Activated CD8-positive, alpha-beta memory T cell treated with anti-CD3 and anti-CD28 coated beads, Interleukin-2, amount 50 U/mL, for 48 hours (primary cell): Measurements from ENCODE around the gene MYCBPAP.
A peak's percentile ranks its signal among the peaks of the same experiment; 100 is the strongest.

ENCODE experiments used
- DNase-seq: peaks from one replicate; pipeline ENCODE4 v3.0.0-alpha.2; 2020

MYCBPAP gene

GRCh38 chr17:50558581-50558940, 50.3 kb downstream of the MYCBPAP start:
- DNase-seq, result no peak

- no peak for DNase-seq
These were observed 50.8 kb downstream of the MYCBPAP start for GRCh38 chr17:50558941-50559614.

GRCh38 chr17:50559674-50560184, 51.5 kb downstream of the MYCBPAP start:
- DNase-seq, result peak; percentile 65

GRCh38 chr17:50560185-50560824, 52.1 kb downstream of the MYCBPAP start, which contains the start of gene CACNA1G:
Gene CACNA1G (plus strand): TSS chr17:50560715. CDS start chr17:50561460, 745 bp downstream.
- peak; percentile 92 for DNase-seq

GRCh38 chr17:50560931-50561745, 52.9 kb downstream of the MYCBPAP start:
- DNase-seq, result peak; percentile 61

GRCh38 chr17:50561746-50562141, 53.5 kb downstream of the MYCBPAP start:
- DNase-seq, result no peak

GRCh38 chr17:50562242-50563091, 54.2 kb downstream of the MYCBPAP start:
- DNase-seq, result peak; percentile 62

GRCh38 chr17:50563092-50563511, 54.9 kb downstream of the MYCBPAP start:
- no peak for DNase-seq

- DNase-seq, result no peak
These were observed 56.7 kb downstream of the MYCBPAP start for GRCh38 chr17:50564916-50565315.

- no peak for DNase-seq
These were observed 57.4 kb downstream of the MYCBPAP start for GRCh38 chr17:50565402-50566350.

- no peak for DNase-seq
These were observed 58.6 kb downstream of the MYCBPAP start for GRCh38 chr17:50566886-50567285.

GRCh38 chr17:50568659-50569058, 60.4 kb downstream of the MYCBPAP start:
- DNase-seq, result no peak

- DNase-seq, result no peak
These were observed 61.4 kb downstream of the MYCBPAP start for GRCh38 chr17:50569592-50569991.

GRCh38 chr17:50570032-50570431, 61.8 kb downstream of the MYCBPAP start:
- DNase-seq, result no peak

- no peak for DNase-seq
These were observed 62.3 kb downstream of the MYCBPAP start for GRCh38 chr17:50570528-50570927.

- DNase-seq, result no peak
These were observed 63.4 kb downstream of the MYCBPAP start for GRCh38 chr17:50571681-50572080.

GRCh38 chr17:50572541-50572940, 64.3 kb downstream of the MYCBPAP start:
- no peak for DNase-seq

GRCh38 chr17:50573866-50574611, 65.8 kb downstream of the MYCBPAP start:
- DNase-seq, result no peak

GRCh38 chr17:50575581-50576210, 67.5 kb downstream of the MYCBPAP start:
- DNase-seq, result peak; percentile 60

- DNase-seq, result no peak
These were observed 68.6 kb downstream of the MYCBPAP start for GRCh38 chr17:50576864-50577263.
